Bronchial epithelial cell (primary cell): ENCODE results near the gene C2CD4C. TPM values are rescaled to one million over a fixed set of nuclear protein-coding genes. Genes with fewer than 3 reads are reported as not detected.
"Not testable (repeated sequence)": the region's sequence is repeated elsewhere in the genome, so short reads cannot be mapped to it uniquely, and the experiment has no call there.

Experiments
- DNase-seq: peaks from one replicate; pipeline ENCODE4 v3.0.0-alpha.2; 2010; ENCODE audit warnings: low read depth
- FAIRE-seq: peaks from 2 replicates; lab custom pipeline; 2011; peaks lifted over from hg19 to GRCh38; lab: Jason Lieb, UNC
- H3K27me3 ChIP-seq: 2 replicates; pipeline ENCODE4 v1.5.1; 2011; ENCODE audit warnings: low read length; ENCODE audit not compliant: control insufficient read depth, insufficient read depth
- H3K36me3 ChIP-seq: 2 replicates; pipeline ENCODE4 v1.5.1; 2011; ENCODE audit warnings: low read length; ENCODE audit not compliant: control insufficient read depth, insufficient read depth
- H3K4me3 ChIP-seq: 2 replicates; pipeline ENCODE4 v1.5.1; 2011; ENCODE audit warnings: mild to moderate bottlenecking, low read depth, low read length, control low read depth
- CTCF ChIP-seq: IDR thresholded peaks from 2 replicates; pipeline ENCODE4 v1.5.1; 2011; ENCODE audit warnings: mild to moderate bottlenecking, moderate library complexity, low read length, control low read depth, inconsistent platforms; ENCODE audit not compliant: insufficient read depth, severe bottlenecking
- total RNA-seq: library from RNA; depleted of rRNA; stranded (reverse); fragments of >200 nt; gene quantifications from 2 replicates; pipeline ENCODE4 v1.2.1, GENCODE V29; 2014

Gene C2CD4C
- total RNA-seq, 1 donor from 2014 or later = 0.26 TPM

DNA sequence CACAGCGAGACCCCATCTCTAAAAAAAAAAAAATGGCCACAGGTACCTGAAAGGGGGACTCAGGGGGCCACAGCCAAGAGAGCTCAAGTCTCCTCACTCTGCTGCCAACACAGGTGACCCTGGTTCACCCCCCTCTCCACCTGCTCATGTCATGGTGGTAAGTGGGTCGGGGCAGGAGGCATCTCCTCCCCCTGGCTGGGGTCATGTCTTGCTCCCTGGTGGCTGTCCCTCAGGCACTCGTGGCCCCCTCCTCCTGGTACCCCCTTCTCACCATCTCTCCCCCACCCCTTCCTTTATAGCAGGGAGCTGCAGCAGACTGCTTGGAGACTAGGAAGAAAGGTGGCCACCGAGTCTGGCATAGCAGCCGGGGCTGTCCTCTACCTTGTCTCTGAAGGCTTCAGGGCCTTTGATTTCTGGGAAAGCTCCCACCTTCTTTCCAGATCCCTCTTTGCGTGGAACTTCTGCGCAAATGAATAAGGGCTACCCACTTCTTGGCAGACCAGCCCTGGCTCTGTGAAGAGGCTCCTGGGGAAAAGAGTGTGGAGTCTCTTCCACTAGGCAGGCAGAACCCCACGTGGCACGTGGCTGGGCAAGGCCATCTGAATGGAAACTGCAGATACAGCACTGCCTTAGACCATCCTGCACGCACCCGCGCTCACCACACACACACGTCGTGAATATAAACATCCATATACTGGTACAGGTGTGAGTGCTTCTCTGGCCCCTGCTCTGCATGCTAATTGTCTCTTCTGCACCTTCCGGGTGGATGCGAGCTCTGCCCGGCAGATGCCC lies 44.3 kb downstream of the C2CD4C start:
- Histone ChIP-seq H3K27me3 (no peaks in the 10 kb centered on the region), H3K36me3 (no peaks in the 10 kb centered on the region), H3K4me3 (no peak overlapping the region)
- FAIRE-seq (no peak), DNase-seq (no peak)
- no peak for TF ChIP-seq CTCF

DNA sequence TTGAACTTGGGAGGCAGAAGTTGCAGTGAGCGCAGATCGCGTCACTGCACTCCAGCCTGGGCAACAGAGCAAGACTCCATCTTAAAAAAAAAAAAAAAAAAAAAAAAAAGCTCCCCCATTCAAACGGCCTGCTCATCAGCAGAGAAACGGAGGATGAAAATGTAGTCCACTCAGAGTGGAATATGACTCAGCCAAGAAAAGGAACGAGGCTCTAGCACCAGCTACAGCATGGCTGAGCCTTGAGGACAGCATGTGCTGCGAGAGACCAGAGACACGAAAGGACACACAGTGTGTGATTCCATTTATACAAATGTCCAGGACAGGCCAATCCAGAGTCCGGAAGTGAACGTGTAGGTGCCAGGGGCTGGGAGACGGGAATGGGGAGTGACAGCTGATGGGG lies 46.3 kb downstream of the C2CD4C start:
- FAIRE-seq (no peak), DNase-seq (no peak)
- no peaks in the 10 kb centered on the region for H3K27me3 ChIP-seq
- no peak for TF ChIP-seq CTCF
- H3K36me3 ChIP-seq = no peaks in the 10 kb centered on the region
- no peak overlapping the region for H3K4me3 ChIP-seq

- FAIRE-seq = no peak
- DNase-seq = no peak
- Histone ChIP-seq H3K27me3 (no peaks in the 10 kb centered on the region), H3K36me3 (no peaks in the 10 kb centered on the region), H3K4me3 (no peak overlapping the region)
- no peak for TF ChIP-seq CTCF
Measured at GRCh38 chr19:362154-362553, 46.8 kb downstream of the C2CD4C start.

DNA sequence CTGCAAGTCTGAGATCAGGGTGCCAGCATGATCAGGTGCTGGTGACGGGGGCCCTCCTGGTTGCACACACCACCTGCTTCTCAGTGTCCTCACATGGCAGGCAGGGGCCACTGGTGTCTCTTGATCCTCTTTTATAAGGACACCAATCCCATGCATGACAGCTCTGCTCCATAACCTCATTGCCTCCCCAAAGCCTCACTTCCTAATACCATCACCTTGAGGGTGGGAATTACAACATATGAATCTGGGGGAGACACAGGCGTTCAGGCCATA lies 49.4 kb downstream of the C2CD4C start:
- H3K36me3 ChIP-seq = no peaks in the 10 kb centered on the region
- no peaks in the 10 kb centered on the region for H3K27me3 ChIP-seq
- no peak for TF ChIP-seq CTCF
- no peak for DNase-seq
- no peak overlapping the region for H3K4me3 ChIP-seq
- FAIRE-seq = no peak

- not testable (repeated sequence) for DNase-seq, H3K36me3 ChIP-seq, H3K27me3 ChIP-seq, FAIRE-seq, H3K4me3 ChIP-seq
Measured at GRCh38 chr19:355536-355935, 53.4 kb downstream of the C2CD4C start.

Other genes starting within 250 kb of the C2CD4C start
- 39.8 and 86.9 TPM in 2 replicates for gene PLPP2, start 117.7 kb downstream of the C2CD4C start, total RNA-seq
- gene MIER2, start 64.4 kb downstream of the C2CD4C start, total RNA-seq = 19.0 and 19.6 TPM in 2 replicates
- gene SHC2, start 51.9 kb upstream of the C2CD4C start, total RNA-seq = under 0.01 and 0.51 TPM in 2 replicates
- gene MADCAM1, start 87.3 kb upstream of the C2CD4C start, total RNA-seq = not detected in 2 replicates
- 16.8 and 23.2 TPM in 2 replicates for gene TPGS1, start 98.3 kb upstream of the C2CD4C start, total RNA-seq
- gene CDC34, start 122.6 kb upstream of the C2CD4C start, total RNA-seq = 143 and 169 TPM in 2 replicates
- not detected in 2 replicates for gene GZMM, start 134.9 kb upstream of the C2CD4C start, total RNA-seq
- gene BSG, start 163.4 kb upstream of the C2CD4C start, total RNA-seq = 349 and 369 TPM in 2 replicates
- gene HCN2, start 180.7 kb upstream of the C2CD4C start, total RNA-seq = under 0.01 and 0.51 TPM in 2 replicates
- 27.5 and 29.0 TPM in 2 replicates for gene POLRMT, start 224.4 kb upstream of the C2CD4C start, total RNA-seq
- gene FGF22, start 230.7 kb upstream of the C2CD4C start, total RNA-seq = not detected in 2 replicates